HCT116 (cell line): ENCODE measurements around the gene TPPP2. TPM values are rescaled to one million over a fixed set of nuclear protein-coding genes. Genes with fewer than 3 reads are reported as not detected.

ENCODE experiments used
- ATAC-seq: fragments of 200-7000 bp; cut with Tn5 transposase; 2 replicates; pipeline ENCODE4 v1.9.1; 2020; ENCODE audit warnings: mild to moderate bottlenecking, moderate library complexity
- BruUV-seq: library from RNA; stranded (reverse); fragments of 400-500 nt; replicated peaks from 2 replicates; lab custom pipeline; 2021; lab: Mats Ljungman, UMichigan
- CTCF ChIA-PET: fragments of 300-600 bp; sonication (Branson Sonifier 250); formaldehyde crosslinking; loops from one replicate; lab custom pipeline; 2021; ENCODE audit warnings: antibody characterized with exemption; lab: Charles Lee
- POLR2A ChIA-PET: fragments of 300-600, 350-600 bp; sonication (Branson Sonifier 250); formaldehyde crosslinking; loops from one replicate; lab custom pipeline; 2021; ENCODE audit warnings: antibody characterized with exemption; lab: Charles Lee
- RAD21 ChIA-PET, 2 experiments: fragments of 300-600 bp; sonication (Branson Sonifier 250); formaldehyde crosslinking; loops; one replicate each; lab custom pipeline; 2023; ENCODE audit warnings: low total read pairs in 2 of 2; ENCODE audit not compliant: uncharacterized antibody in 2 of 2, unreplicated experiment in 2 of 2, low non-redundant PET in 1 of 2; lab: Charles Lee
- DNase-seq: peaks from one replicate; pipeline ENCODE4 v3.0.0-alpha.2; 2010; ENCODE audit warnings: low read depth, low spot score
- H2AFZ ChIP-seq: fragments of 200-600 bp; shearing (Covaris generic), sonication (generic); 2 replicates; pipeline ENCODE4 v1.6.1; 2017; ENCODE audit warnings: low read depth, mixed run types, mixed read lengths, antibody characterized with exemption, low read length; ENCODE audit not compliant: poor library complexity, severe bottlenecking
- H3K27ac ChIP-seq: 2 replicates; pipeline ENCODE4 v1.5.1; 2012; ENCODE audit warnings: low read depth, low read length
- H3K27me3 ChIP-seq: fragments of 200-600 bp; sonication (generic); 2 replicates; pipeline ENCODE4 v1.6.1; 2016; ENCODE audit warnings: mixed run types, low read length, mixed read lengths; ENCODE audit not compliant: insufficient read depth
- H3K36me3 ChIP-seq, 2 experiments: fragments of 200-500 bp in 1 of 2; fragments of 200-600 bp in 1 of 2; sonication (Bioruptor generic) in 1 of 2; sonication (generic) in 1 of 2; 2 replicates each; pipeline versions ENCODE4 v1.5.1 to v1.6.1; 2014 to 2016; ENCODE audit warnings: low read length in 2 of 2, inconsistent platforms in 1 of 2, mixed read lengths in 1 of 2, mixed run types in 1 of 2; ENCODE audit not compliant: insufficient read depth in 2 of 2, control insufficient read depth in 1 of 2
- H3K4me1 ChIP-seq, 2 experiments: fragments of 200-600 bp in 1 of 2; sonication (generic) in 1 of 2; 2 replicates each; pipeline versions ENCODE4 v1.5.1 to v1.6.1; 2012 to 2017; ENCODE audit warnings: low read length in 2 of 2, inconsistent platforms in 1 of 2, mild to moderate bottlenecking in 1 of 2, mixed read lengths in 1 of 2, mixed run types in 1 of 2, moderate library complexity in 1 of 2; ENCODE audit not compliant: insufficient read depth in 2 of 2, control insufficient read depth in 1 of 2
- H3K4me2 ChIP-seq: fragments of 200-600 bp; sonication (generic); 2 replicates; pipeline ENCODE4 v1.6.1; 2017; ENCODE audit warnings: mixed run types, low read length, mixed read lengths
- H3K4me3 ChIP-seq, 2 experiments: fragments of 200-600 bp in 1 of 2; sonication (generic) in 1 of 2; replicated peaks in 1 of 2; 2 replicates each; pipeline ENCODE4 v1.5.1; 2011 to 2016; ENCODE audit warnings: low read length in 2 of 2, control low read depth in 1 of 2, low read depth in 1 of 2, mild to moderate bottlenecking in 1 of 2, mixed read lengths in 1 of 2, mixed run types in 1 of 2
- H3K79me2 ChIP-seq: fragments of 200-600 bp; sonication (generic); 2 replicates; pipeline ENCODE4 v1.6.1; 2017; ENCODE audit warnings: mild to moderate bottlenecking, mixed run types, low read length, moderate library complexity, mixed read lengths; ENCODE audit not compliant: insufficient read depth
- H3K9ac ChIP-seq: fragments of 200-600 bp; sonication (generic); 2 replicates; pipeline ENCODE4 v1.6.1; 2016; ENCODE audit warnings: low read length, mixed read lengths
- H3K9me2 ChIP-seq: fragments of 200-600 bp; sonication (generic), shearing (Covaris generic); 2 replicates; pipeline ENCODE4 v1.6.1; 2017; ENCODE audit warnings: mixed run types, mild to moderate bottlenecking, moderate library complexity; ENCODE audit not compliant: insufficient read depth
- H3K9me3 ChIP-seq, 2 experiments: fragments of 200-500 bp in 1 of 2; fragments of 200-600 bp in 1 of 2; sonication (Bioruptor generic) in 1 of 2; sonication (generic) in 1 of 2; 2 replicates each; pipeline ENCODE4 v1.6.1; 2014 to 2017; ENCODE audit warnings: low read length in 2 of 2, mixed read lengths in 2 of 2, inconsistent platforms in 1 of 2, low read depth in 1 of 2, mild to moderate bottlenecking in 1 of 2, mixed run types in 1 of 2, moderate library complexity in 1 of 2; ENCODE audit not compliant: control insufficient read depth in 1 of 2, insufficient read depth in 1 of 2
- H4K20me1 ChIP-seq: fragments of 200-600 bp; sonication (generic), shearing (Covaris generic); 2 replicates; pipeline ENCODE4 v1.6.1; 2017; ENCODE audit warnings: mixed run types, mild to moderate bottlenecking, moderate library complexity; ENCODE audit not compliant: insufficient read depth
- CBX3 ChIP-seq: IDR thresholded peaks from 2 replicates; pipeline ENCODE4 v1.6.1; 2012; ENCODE audit warnings: low read depth
- EGR1 ChIP-seq: IDR thresholded peaks from 2 replicates; pipeline ENCODE4 v1.6.1; 2012; ENCODE audit warnings: low read depth
- ELF1 ChIP-seq: IDR thresholded peaks from 2 replicates; pipeline ENCODE4 v1.6.1; 2012; ENCODE audit warnings: low read depth, borderline replicate concordance
- JUND ChIP-seq: IDR thresholded peaks from 2 replicates; pipeline ENCODE4 v1.6.1; 2012
- POLR2AphosphoS5 ChIP-seq: IDR thresholded peaks from 2 replicates; pipeline ENCODE4 v1.6.1; 2011; ENCODE audit warnings: mild to moderate bottlenecking, low read depth, low read length, moderate library complexity
- RAD21 ChIP-seq: IDR thresholded peaks from 2 replicates; pipeline ENCODE4 v1.6.1; 2012; ENCODE audit warnings: low read depth, mild to moderate bottlenecking
- SRF ChIP-seq: IDR thresholded peaks from 2 replicates; pipeline ENCODE4 v1.6.1; 2012; ENCODE audit warnings: low read depth
- ZFX ChIP-seq: fragments of 450-650 bp; IDR thresholded peaks from 2 replicates; pipeline ENCODE4 v1.6.1; 2017
- ZNF274 ChIP-seq: fragments of 200-500 bp; sonication (Bioruptor generic); IDR thresholded peaks from 2 replicates; pipeline ENCODE4 v1.6.1; 2014; ENCODE audit warnings: mild to moderate bottlenecking, low read depth, low read length, inconsistent platforms
- intact Hi-C: fragments of 100-400 bp; cut with micrococcal nuclease; formaldehyde crosslinking; loops from 2 replicates; pipeline ENCODE4 v1.10.0; 2022
- total RNA-seq: library from RNA; stranded (reverse); gene quantifications from one replicate; pipeline ENCODE4 v1.2.1, GENCODE V29; 2021; ENCODE audit not compliant: unreplicated experiment
- TF ChIP-seq, protein P1 (sequence below): IDR thresholded peaks from 2 replicates; pipeline ENCODE4 v1.6.1; 2012

Gene TPPP2
- total RNA-seq, 1 experiment from 2014 or later: not detected

DNA sequence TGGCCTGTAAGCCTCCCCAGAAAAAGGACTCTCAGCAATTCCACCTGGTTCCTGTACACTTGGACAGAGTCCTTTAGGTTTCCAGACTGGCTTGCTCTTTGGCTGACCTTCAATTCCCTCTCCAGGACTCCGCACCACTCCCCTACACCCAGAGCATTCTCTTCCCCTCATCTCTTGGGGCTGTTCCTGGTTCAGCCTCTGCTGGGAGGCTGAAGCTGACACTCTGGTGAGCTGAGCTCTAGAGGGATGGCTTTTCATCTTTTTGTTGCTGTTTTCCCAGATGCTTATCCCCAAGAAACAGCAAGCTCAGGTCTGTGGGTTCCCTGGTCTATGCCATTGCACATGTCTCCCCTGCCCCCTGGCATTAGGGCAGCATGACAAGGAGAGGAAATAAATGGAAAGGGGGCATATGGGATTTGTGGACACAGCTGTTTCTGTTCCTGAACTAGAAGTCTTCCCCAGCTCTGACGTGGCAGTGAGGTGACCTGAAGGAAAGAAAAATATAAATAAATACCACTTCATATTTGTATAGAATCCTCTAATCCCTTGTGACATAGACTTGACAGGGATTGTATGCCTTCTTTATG is 13.5 kb downstream of the TPPP2 start:
- CTCF ChIA-PET: interaction anchor here (1.2 to 5.4 kb wide), 2 partner anchors 23 to 28 kb away, joined by 3 to 148 read pairs; no protein-coding TSS in a partner anchor
- POLR2A ChIA-PET: no interaction called here
- Histone ChIP-seq H3K27me3 (no peaks in the 10 kb centered on the region), H4K20me1 (no peaks in the 10 kb centered on the region), H3K4me1 (no peaks in the 10 kb centered on the region), H3K9me2 (no peaks in the 10 kb centered on the region), H3K27ac (no peak overlapping the region), H3K79me2 (no peaks in the 10 kb centered on the region), H3K9me3 (no peaks in the 10 kb centered on the region), H2AFZ (no peak overlapping the region), H3K4me3 (no peak overlapping the region)
- intact Hi-C loops: no loop called here
- DNase-seq (no peak), ATAC-seq (no peak)
- no peak for TF ChIP-seq RAD21
- TF ChIP-seq ELF1: no peak
- no peak for TF ChIP-seq ZFX
- TF ChIP-seq, protein P1, sequence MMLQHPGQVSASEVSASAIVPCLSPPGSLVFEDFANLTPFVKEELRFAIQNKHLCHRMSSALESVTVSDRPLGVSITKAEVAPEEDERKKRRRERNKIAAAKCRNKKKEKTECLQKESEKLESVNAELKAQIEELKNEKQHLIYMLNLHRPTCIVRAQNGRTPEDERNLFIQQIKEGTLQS: no peak
- TF ChIP-seq SRF: no peak
- TF ChIP-seq, all 23 proteins: peak for 0
- H3K4me2 ChIP-seq: no peak overlapping the region
- no peak overlapping the region for H3K9ac ChIP-seq
- H3K36me3 ChIP-seq: no peaks in the 10 kb centered on the region
- RAD21 ChIA-PET: interaction anchor here (0.9 to 1.2 kb wide), 2 partner anchors 29 kb away, joined by 4 read pairs; no protein-coding TSS in a partner anchor
- no TSS peak for BruUV-seq

DNA sequence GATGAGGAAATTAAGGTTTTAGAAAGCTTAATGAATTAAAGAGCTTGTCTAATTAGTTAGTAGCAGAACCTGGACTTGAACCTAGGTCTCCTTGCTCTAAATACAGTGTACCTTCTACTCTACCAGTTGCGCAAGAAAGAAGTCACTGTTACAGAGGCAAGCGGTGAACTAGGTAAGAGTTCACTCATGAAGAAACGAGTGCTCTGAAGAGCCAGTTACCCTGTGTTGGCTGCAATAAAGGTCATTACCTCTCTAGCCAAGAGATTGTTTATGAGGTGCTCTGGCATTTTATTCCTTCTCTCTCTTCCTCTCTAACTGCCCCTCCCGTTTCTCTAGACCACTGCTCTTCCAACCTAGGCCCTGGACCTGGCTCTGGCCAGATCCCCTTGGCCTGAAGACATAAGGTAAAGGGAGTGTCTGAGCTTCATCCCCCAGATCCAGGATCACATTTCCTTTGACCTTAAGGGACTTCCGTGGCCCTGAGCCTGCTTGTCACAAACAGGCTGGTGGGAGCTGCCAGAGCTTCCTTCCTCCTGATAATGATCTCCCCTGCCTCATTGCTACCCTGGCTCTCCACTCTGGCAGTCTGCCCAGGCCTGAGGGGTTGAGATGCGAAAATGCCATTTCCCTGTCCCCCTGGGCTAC is 14.1 kb downstream of the TPPP2 start:
- DNase-seq (no peak), ATAC-seq (no peak)
- Histone ChIP-seq H4K20me1 (no peaks in the 10 kb centered on the region), H3K4me2 (no peak overlapping the region), H3K79me2 (no peaks in the 10 kb centered on the region), H3K9me2 (no peaks in the 10 kb centered on the region), H3K4me3 (no peak overlapping the region), H3K4me1 (no peaks in the 10 kb centered on the region), H2AFZ (no peak overlapping the region), H3K9me3 (no peaks in the 10 kb centered on the region), H3K27ac (no peak overlapping the region), H3K9ac (no peak overlapping the region), H3K36me3 (no peaks in the 10 kb centered on the region), H3K27me3 (no peaks in the 10 kb centered on the region)
- intact Hi-C loops: no loop called here
- TF ChIP-seq JUND (no peak), CBX3 (no peak), POLR2AphosphoS5 (no peak), ZNF274 (no peak), EGR1 (no peak)
- BruUV-seq: no TSS peak
- CTCF ChIA-PET: interaction anchor here (1.2 to 5.4 kb wide), 2 partner anchors 23 to 29 kb away, joined by 3 to 148 read pairs; no protein-coding TSS in a partner anchor
- POLR2A ChIA-PET: no interaction called here
- RAD21 ChIA-PET: interaction anchor here (0.9 to 1.2 kb wide), 2 partner anchors 29 kb away, joined by 4 read pairs; no protein-coding TSS in a partner anchor
